HepG2 (cell line): ENCODE measurements around the gene LAMC3. TPM values are rescaled to one million over a fixed set of nuclear protein-coding genes. Genes with fewer than 3 reads are reported as not detected.

ENCODE experiments used
- CHD4 ChIP-seq: fragments of 200-600 bp; sonication (generic); IDR thresholded peaks from 2 replicates; pipeline ENCODE4 v1.7.0; 2017; ENCODE audit warnings: mild to moderate bottlenecking, low read length, borderline replicate concordance
- DNMT3B ChIP-seq: conservative IDR thresholded peaks from 2 replicates; pipeline ENCODE4 v1.6.1; 2016; ENCODE audit warnings: missing biosample characterization, control low read depth
- FIP1L1 ChIP-seq: fragments of 200-400 bp; formaldehyde crosslinking; IDR thresholded peaks from 2 replicates; pipeline ENCODE4 v1.6.1; 2018; ENCODE audit warnings: low read depth, mild to moderate bottlenecking, low read length, moderate library complexity, borderline replicate concordance; ENCODE audit not compliant: insufficient read depth
- FOXA1 ChIP-seq, 2 experiments: fragments of 450-650 bp in 1 of 2; sonication (generic) in 1 of 2; formaldehyde crosslinking in 1 of 2; IDR thresholded peaks; 2 replicates each; pipeline versions ENCODE4 v1.4.0 to v1.6.1; 2016 to 2020; ENCODE audit warnings: missing genetic modification reagents in 1 of 2
- ISX ChIP-seq: sonication (generic); formaldehyde crosslinking; conservative IDR thresholded peaks from 2 replicates; pipeline ENCODE4 v1.5.0; 2020; ENCODE audit warnings: missing genetic modification reagents
- MLLT10 ChIP-seq: sonication (generic); formaldehyde crosslinking; IDR thresholded peaks from 2 replicates; pipeline ENCODE4 v1.4.0; 2020; ENCODE audit warnings: missing genetic modification reagents
- NRL ChIP-seq: sonication (generic); formaldehyde crosslinking; IDR thresholded peaks from 2 replicates; pipeline ENCODE4 v1.5.0; 2020; ENCODE audit warnings: missing genetic modification reagents, mild to moderate bottlenecking, moderate library complexity, borderline replicate concordance
- RAD21 ChIP-seq: fragments of 450-650 bp; formaldehyde crosslinking; IDR thresholded peaks from 2 replicates; pipeline ENCODE4 v1.5.0; 2020; ENCODE audit warnings: mild to moderate bottlenecking
- TOPORS ChIP-seq: sonication (generic); formaldehyde crosslinking; IDR thresholded peaks from 2 replicates; pipeline ENCODE4 v1.8.0; 2023; ENCODE audit warnings: mild to moderate bottlenecking, missing genetic modification reagents
- ZBTB8A ChIP-seq: sonication (generic); formaldehyde crosslinking; IDR thresholded peaks from 2 replicates; pipeline ENCODE4 v1.4.0; 2020; ENCODE audit warnings: mild to moderate bottlenecking, low read depth, missing genetic modification reagents, borderline replicate concordance
- ZFP1 ChIP-seq: IDR thresholded peaks from 2 replicates; pipeline ENCODE4 v1.6.1; 2016
- ZFP36L2 ChIP-seq: sonication (generic); formaldehyde crosslinking; IDR thresholded peaks from 2 replicates; pipeline ENCODE4 v1.4.0; 2020; ENCODE audit warnings: missing genetic modification reagents
- ZNF225 ChIP-seq: sonication (generic); formaldehyde crosslinking; IDR thresholded peaks from 2 replicates; pipeline ENCODE4 v1.4.0; 2020; ENCODE audit warnings: mild to moderate bottlenecking, missing genetic modification reagents
- ZNF264 ChIP-seq: sonication (generic); formaldehyde crosslinking; IDR thresholded peaks from 2 replicates; pipeline ENCODE4 v1.4.0; 2020; ENCODE audit warnings: missing genetic modification reagents
- ZNF382 ChIP-seq: sonication (generic); formaldehyde crosslinking; IDR thresholded peaks from 2 replicates; pipeline ENCODE4 v1.5.0; 2020; ENCODE audit warnings: missing genetic modification reagents, mild to moderate bottlenecking, borderline replicate concordance
- polyA plus RNA-seq, 8 experiments: library from polyadenylated mRNA; depleted of rRNA in 3 of 8; stranded (reverse) in 7 of 8; unstranded in 1 of 8; fragments of >200 nt; fragmentation: Illumina TruSeq in 4 of 8; extraction: Trizol in 4 of 8; gene quantifications; 2 replicates each; pipeline versions ENCODE4 v1.2.1 to v1.2.3, GENCODE V29; 2011 to 2016; ENCODE audit warnings: low read depth in 4 of 8, missing spikeins in 1 of 8, mixed read lengths in 1 of 8; ENCODE audit not compliant: insufficient read depth in 1 of 8
- total RNA-seq, 5 experiments: library from RNA; depleted of rRNA; stranded (reverse); fragments of >200 nt; fragmentation: Illumina TruSeq; extraction: Trizol; gene quantifications; 2 replicates each; pipeline ENCODE4 v1.2.3, GENCODE V29; 2016; ENCODE audit warnings: low read depth in 1 of 5
- TF ChIP-seq, protein P1 (sequence below), 2 experiments: sonication (generic) in 1 of 2; formaldehyde crosslinking in 1 of 2; IDR thresholded peaks; 2 replicates each; pipeline versions ENCODE4 v1.4.0 to v1.6.1; 2016 to 2020; ENCODE audit warnings: borderline replicate concordance in 1 of 2, low read depth in 1 of 2, mild to moderate bottlenecking in 1 of 2, missing genetic modification reagents in 1 of 2
- TF ChIP-seq, protein P2 (sequence below): IDR thresholded peaks from 2 replicates; pipeline ENCODE4 v1.4.0; 2020; ENCODE audit warnings: mild to moderate bottlenecking, missing genetic modification reagents
- TF ChIP-seq, protein P3 (sequence below): sonication (generic); formaldehyde crosslinking; conservative IDR thresholded peaks from 2 replicates; pipeline ENCODE4 v1.4.0; 2020; ENCODE audit warnings: mild to moderate bottlenecking, missing genetic modification reagents, moderate library complexity

Gene LAMC3
- total and polyA plus RNA-seq, 2 of the 13 experiments (the other 11 are each of a cell fraction or from before 2014, with no cell fraction given) = 0.07 to 0.57 TPM

DNA sequence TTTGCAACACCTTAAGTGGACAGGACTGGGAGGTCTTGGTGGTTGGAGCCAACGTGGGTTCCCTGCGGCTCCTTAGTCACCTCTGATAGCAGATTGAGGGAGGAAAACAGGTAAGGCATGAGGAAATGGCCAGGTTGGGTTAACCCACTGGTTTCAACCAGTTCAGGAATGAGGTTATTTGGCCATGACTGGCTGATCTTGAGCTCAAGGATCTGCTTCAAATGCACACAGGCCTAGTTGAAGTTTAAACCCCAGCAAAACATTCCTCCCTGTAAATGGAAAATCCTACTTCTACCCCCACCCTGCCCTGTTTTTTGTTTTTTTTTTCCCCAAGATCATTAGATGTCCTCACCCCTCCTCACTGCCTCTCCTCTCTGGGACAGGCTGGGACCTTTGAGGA, 113.2 kb downstream of the LAMC3 start (continued):
- TF ChIP-seq ZNF382 (CRISPR knock-in tag) (no peak), ZNF264 (CRISPR knock-in tag) (no peak), ISX (CRISPR knock-in tag) (no peak), ZNF225 (CRISPR knock-in tag) (no peak), ZFP36L2 (CRISPR knock-in tag) (no peak), FOXA1 (IDR thresholded peaks at IDR 0.05) (no peak), FOXA1 (CRISPR knock-in tag; IDR thresholded peaks at IDR 0.05) (no peak), NRL (CRISPR knock-in tag) (no peak), RAD21 (CRISPR knock-in tag) (no peak), ZFP1 (CRISPR knock-in tag) (0 out of 2 replicates have a peak, but pooled peaks have one; percentile 54), FIP1L1 (no peak), MLLT10 (CRISPR knock-in tag) (no peak), TOPORS (CRISPR knock-in tag) (no peak), ZBTB8A (CRISPR knock-in tag) (no peak), DNMT3B (CRISPR knock-in tag) (no peak), CHD4 (no peak)
- TF ChIP-seq, protein P1, sequence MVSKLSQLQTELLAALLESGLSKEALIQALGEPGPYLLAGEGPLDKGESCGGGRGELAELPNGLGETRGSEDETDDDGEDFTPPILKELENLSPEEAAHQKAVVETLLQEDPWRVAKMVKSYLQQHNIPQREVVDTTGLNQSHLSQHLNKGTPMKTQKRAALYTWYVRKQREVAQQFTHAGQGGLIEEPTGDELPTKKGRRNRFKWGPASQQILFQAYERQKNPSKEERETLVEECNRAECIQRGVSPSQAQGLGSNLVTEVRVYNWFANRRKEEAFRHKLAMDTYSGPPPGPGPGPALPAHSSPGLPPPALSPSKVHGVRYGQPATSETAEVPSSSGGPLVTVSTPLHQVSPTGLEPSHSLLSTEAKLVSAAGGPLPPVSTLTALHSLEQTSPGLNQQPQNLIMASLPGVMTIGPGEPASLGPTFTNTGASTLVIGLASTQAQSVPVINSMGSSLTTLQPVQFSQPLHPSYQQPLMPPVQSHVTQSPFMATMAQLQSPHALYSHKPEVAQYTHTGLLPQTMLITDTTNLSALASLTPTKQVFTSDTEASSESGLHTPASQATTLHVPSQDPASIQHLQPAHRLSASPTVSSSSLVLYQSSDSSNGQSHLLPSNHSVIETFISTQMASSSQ (IDR thresholded peaks at IDR 0.05; ENCODE audit: low read depth) = peak; percentile 21; the same call in 1 of the 2 replicates
- TF ChIP-seq, protein P1 (CRISPR knock-in tag; IDR thresholded peaks at IDR 0.05; ENCODE audit: borderline replicate concordance) = peak; percentile 30; the same call in 1 of the 2 replicates
- TF ChIP-seq, protein P2, sequence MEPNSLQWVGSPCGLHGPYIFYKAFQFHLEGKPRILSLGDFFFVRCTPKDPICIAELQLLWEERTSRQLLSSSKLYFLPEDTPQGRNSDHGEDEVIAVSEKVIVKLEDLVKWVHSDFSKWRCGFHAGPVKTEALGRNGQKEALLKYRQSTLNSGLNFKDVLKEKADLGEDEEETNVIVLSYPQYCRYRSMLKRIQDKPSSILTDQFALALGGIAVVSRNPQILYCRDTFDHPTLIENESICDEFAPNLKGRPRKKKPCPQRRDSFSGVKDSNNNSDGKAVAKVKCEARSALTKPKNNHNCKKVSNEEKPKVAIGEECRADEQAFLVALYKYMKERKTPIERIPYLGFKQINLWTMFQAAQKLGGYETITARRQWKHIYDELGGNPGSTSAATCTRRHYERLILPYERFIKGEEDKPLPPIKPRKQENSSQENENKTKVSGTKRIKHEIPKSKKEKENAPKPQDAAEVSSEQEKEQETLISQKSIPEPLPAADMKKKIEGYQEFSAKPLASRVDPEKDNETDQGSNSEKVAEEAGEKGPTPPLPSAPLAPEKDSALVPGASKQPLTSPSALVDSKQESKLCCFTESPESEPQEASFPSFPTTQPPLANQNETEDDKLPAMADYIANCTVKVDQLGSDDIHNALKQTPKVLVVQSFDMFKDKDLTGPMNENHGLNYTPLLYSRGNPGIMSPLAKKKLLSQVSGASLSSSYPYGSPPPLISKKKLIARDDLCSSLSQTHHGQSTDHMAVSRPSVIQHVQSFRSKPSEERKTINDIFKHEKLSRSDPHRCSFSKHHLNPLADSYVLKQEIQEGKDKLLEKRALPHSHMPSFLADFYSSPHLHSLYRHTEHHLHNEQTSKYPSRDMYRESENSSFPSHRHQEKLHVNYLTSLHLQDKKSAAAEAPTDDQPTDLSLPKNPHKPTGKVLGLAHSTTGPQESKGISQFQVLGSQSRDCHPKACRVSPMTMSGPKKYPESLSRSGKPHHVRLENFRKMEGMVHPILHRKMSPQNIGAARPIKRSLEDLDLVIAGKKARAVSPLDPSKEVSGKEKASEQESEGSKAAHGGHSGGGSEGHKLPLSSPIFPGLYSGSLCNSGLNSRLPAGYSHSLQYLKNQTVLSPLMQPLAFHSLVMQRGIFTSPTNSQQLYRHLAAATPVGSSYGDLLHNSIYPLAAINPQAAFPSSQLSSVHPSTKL (CRISPR knock-in tag) = peak; percentile 39; the same call in 1 of the 2 replicates
- TF ChIP-seq, protein P3, sequence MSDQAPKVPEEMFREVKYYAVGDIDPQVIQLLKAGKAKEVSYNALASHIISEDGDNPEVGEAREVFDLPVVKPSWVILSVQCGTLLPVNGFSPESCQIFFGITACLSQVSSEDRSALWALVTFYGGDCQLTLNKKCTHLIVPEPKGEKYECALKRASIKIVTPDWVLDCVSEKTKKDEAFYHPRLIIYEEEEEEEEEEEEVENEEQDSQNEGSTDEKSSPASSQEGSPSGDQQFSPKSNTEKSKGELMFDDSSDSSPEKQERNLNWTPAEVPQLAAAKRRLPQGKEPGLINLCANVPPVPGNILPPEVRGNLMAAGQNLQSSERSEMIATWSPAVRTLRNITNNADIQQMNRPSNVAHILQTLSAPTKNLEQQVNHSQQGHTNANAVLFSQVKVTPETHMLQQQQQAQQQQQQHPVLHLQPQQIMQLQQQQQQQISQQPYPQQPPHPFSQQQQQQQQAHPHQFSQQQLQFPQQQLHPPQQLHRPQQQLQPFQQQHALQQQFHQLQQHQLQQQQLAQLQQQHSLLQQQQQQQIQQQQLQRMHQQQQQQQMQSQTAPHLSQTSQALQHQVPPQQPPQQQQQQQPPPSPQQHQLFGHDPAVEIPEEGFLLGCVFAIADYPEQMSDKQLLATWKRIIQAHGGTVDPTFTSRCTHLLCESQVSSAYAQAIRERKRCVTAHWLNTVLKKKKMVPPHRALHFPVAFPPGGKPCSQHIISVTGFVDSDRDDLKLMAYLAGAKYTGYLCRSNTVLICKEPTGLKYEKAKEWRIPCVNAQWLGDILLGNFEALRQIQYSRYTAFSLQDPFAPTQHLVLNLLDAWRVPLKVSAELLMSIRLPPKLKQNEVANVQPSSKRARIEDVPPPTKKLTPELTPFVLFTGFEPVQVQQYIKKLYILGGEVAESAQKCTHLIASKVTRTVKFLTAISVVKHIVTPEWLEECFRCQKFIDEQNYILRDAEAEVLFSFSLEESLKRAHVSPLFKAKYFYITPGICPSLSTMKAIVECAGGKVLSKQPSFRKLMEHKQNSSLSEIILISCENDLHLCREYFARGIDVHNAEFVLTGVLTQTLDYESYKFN (CRISPR knock-in tag) = peak; percentile 70
